MM.1S (cell line): ENCODE data around the gene KHNYN.

Experiments
- DNase-seq: peaks from one replicate; pipeline ENCODE4 v3.0.0-alpha.2; 2015
- H2AFZ ChIP-seq: fragments of 300-600 bp; sonication (generic); 2 replicates; pipeline ENCODE4 v1.6.0; 2016; ENCODE audit warnings: antibody characterized with exemption, low read length
- H3F3A ChIP-seq: fragments of 300-600 bp; sonication (generic); 2 replicates; pipeline ENCODE4 v1.6.1; 2016; ENCODE audit warnings: mild to moderate bottlenecking, antibody characterized with exemption, low read length, moderate library complexity, mixed read lengths; ENCODE audit not compliant: insufficient read depth
- H3K27ac ChIP-seq: fragments of 300-600 bp; sonication (generic); 2 replicates; pipeline ENCODE4 v1.5.1; 2016; ENCODE audit warnings: mild to moderate bottlenecking, low read length
- H3K27me3 ChIP-seq: fragments of 300-600 bp; sonication (generic); replicated peaks from 2 replicates; pipeline ENCODE4 v1.6.0; 2016; ENCODE audit warnings: low read length; ENCODE audit not compliant: insufficient read depth
- H3K36me3 ChIP-seq: fragments of 300-600 bp; sonication (generic); replicated peaks from 2 replicates; pipeline ENCODE4 v1.6.1; 2016; ENCODE audit warnings: mild to moderate bottlenecking, low read length, mixed read lengths; ENCODE audit not compliant: insufficient read depth
- H3K4me1 ChIP-seq: fragments of 300-600 bp; sonication (generic); 2 replicates; pipeline ENCODE4 v1.6.1; 2016; ENCODE audit warnings: low read length, mixed read lengths
- H3K4me2 ChIP-seq: fragments of 300-600 bp; sonication (generic); 2 replicates; pipeline ENCODE4 v1.6.0; 2016; ENCODE audit warnings: low read depth, low read length
- H3K4me3 ChIP-seq: fragments of 300-600 bp; sonication (generic); 2 replicates; pipeline ENCODE4 v1.5.1; 2016; ENCODE audit warnings: low read length, mixed read lengths
- H3K79me2 ChIP-seq: fragments of 300-600 bp; sonication (generic); 2 replicates; pipeline ENCODE4 v1.6.1; 2016; ENCODE audit warnings: mixed run types, low read length, mixed read lengths
- H3K9ac ChIP-seq: fragments of 300-600 bp; sonication (generic); 2 replicates; pipeline ENCODE4 v1.6.1; 2016; ENCODE audit warnings: low read length, mixed read lengths
- H3K9me2 ChIP-seq: fragments of 300-600 bp; sonication (generic); replicated peaks from 2 replicates; pipeline ENCODE4 v1.6.1; 2016; ENCODE audit warnings: mild to moderate bottlenecking, low read length, mixed read lengths; ENCODE audit not compliant: insufficient read depth
- H3K9me3 ChIP-seq: fragments of 300-600 bp; sonication (generic); replicated peaks from 2 replicates; pipeline ENCODE4 v1.6.1; 2016; ENCODE audit warnings: mild to moderate bottlenecking, low read length, mixed read lengths; ENCODE audit not compliant: insufficient read depth
- H4K20me1 ChIP-seq: fragments of 300-600 bp; sonication (generic); 2 replicates; pipeline ENCODE4 v1.6.1; 2016; ENCODE audit warnings: mild to moderate bottlenecking, low read length, moderate library complexity, mixed read lengths; ENCODE audit not compliant: insufficient read depth
- EZH2 ChIP-seq: fragments of 300-600 bp; sonication (generic); optimal IDR thresholded peaks from 2 replicates; pipeline ENCODE3; 2017; ENCODE audit warnings: low read depth, mild to moderate bottlenecking, antibody characterized with exemption, low read length, mixed read lengths
- EZH2phosphoT487 ChIP-seq: fragments of 300-600 bp; sonication (generic); IDR thresholded peaks from 2 replicates; pipeline ENCODE4 v1.6.1; 2018; ENCODE audit warnings: antibody characterized with exemption, low read length
- TF ChIP-seq, protein P1 (sequence below): fragments of 300-600 bp; sonication (generic); IDR thresholded peaks from 2 replicates; pipeline ENCODE4 v1.5.1; 2016; ENCODE audit warnings: antibody characterized with exemption, low read length, mixed read lengths

The KHNYN gene

DNA sequence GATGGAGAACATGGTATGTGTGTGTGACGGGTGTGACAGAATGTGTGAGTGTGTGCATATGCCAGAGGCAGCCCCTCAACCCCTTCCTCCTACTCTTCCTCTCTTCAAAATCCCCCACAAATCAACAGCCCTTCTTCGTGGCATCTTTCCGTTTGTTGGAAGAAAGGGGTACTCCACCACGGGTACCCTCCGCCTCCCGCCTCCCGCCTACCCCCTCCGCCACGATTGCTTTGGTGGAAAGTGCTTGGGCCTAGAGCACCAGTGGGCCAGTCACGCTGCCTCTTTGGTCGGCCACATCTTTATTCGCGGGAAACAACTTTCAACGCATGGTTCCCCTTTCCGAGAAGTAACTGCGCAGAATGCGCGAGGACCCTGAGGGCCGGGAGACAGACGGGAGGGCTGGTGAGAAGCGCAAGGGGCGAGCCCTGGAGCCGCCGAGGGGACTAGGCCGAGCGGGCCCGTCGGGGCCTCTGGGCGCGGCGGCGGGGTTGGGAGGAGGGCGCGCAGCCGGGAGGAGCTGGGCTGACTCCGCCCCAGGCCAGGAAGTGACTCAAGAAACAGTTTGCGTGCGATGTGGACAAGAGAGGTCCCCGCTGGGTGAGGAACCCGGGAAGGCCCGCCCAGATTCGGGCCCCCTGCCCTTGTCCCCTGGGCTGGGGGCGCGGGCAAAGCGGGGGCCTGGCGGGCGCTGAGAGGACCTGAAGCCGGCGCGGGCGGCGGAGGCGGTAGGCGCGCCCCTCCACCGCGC, at the start of gene KHNYN, which contains the start of gene CBLN3:
KHNYN (plus strand) TSS at position 560 of the 748 bp plus-strand sequence. CDS start 777 bp downstream, outside the sequence.
CBLN3 (minus strand) TSS at position 274 of the 748 bp plus-strand sequence. CDS start 614 bp downstream, outside the sequence.
- Histone ChIP-seq H2AFZ (peak within 1 kb of the TSS; percentile 51; the same call in 1 of the 2 replicates), H3K4me2 (peak within 1 kb of the TSS; percentile 92), H3K9me2 (no peaks in the 10 kb centered on the region), H3K36me3 (no peaks in the 10 kb centered on the region), H3K79me2 (peaks cover 23% of the 10 kb centered on the region), H3K27ac (peak within 1 kb of the TSS; percentile 90), H3K4me3 (peak within 1 kb of the TSS; percentile 75), H3F3A (peaks cover 15% of the 10 kb centered on the region), H3K4me1 (peaks cover 15% of the 10 kb centered on the region), H3K27me3 (no peaks in the 10 kb centered on the region), H3K9me3 (no peaks in the 10 kb centered on the region), H4K20me1 (no peaks in the 10 kb centered on the region), H3K9ac (peak within 1 kb of the TSS; percentile 94)
- peak; percentile 81 for DNase-seq
- no peak for TF ChIP-seq EZH2

DNA sequence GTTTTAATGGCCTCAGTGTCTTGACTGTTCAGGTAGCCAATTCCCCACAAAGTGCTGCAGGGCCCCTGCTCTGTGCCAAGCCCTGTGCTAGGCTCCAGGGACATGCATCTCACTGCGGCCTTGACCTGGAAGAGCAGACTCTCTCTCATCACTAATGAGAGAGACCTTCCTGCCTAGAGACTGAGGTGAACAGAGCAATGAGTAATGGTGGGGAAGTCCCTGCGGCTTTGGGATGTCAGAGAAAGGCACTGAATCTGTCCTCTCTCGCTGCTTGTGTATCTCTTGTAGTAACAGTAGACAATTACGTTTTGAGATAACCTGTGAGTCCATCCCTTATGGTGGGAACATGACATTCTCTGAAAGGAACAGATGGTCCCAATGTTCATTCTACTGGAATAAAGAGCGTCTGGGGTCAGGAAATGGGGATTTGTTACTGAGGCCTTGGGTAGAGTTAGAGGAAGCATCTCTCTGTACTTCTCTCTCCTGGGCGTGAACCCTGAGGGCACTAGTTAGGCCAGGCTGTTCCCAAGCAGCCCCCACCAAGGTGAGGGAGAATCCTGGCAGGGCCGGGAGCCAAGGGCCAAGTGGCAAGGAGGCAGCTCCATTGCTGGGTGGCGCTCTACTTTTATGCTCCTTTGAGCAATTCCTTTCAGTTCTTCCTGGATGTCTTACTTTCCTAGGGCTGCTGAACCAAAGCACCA, 48.2 kb upstream of the KHNYN start:
- Histone ChIP-seq H3K36me3 (no peaks in the 10 kb centered on the region), H3K27me3 (no peaks in the 10 kb centered on the region)

DNA sequence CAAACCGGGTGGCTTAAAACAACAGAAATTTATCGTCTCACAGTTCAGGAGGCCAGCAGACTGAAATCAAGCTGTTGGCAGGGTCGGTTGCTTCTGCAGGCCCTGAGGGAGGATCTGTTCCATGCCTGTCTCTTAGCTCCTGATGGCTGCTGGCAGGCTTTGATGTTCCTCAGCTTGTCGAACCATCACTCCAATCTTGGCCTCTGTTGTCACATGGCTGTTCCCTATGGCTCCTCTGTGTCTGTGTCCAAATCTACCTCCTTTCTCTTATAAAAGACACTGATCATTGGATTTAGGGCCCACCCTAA, 47.7 kb upstream of the KHNYN start:
- no peak for DNase-seq

More for the DNA sequence above, 48.2 kb upstream of the KHNYN start:
- no peaks in the 10 kb centered on the region for H4K20me1 ChIP-seq
- no peak overlapping the region for H2AFZ ChIP-seq
- no peaks in the 10 kb centered on the region for H3K79me2 ChIP-seq
- H3F3A ChIP-seq, result no peaks in the 10 kb centered on the region
- H3K4me1 ChIP-seq, result no peaks in the 10 kb centered on the region
- H3K9ac ChIP-seq, result no peak overlapping the region
- DNase-seq, result no peak
- H3K9me2 ChIP-seq, result no peaks in the 10 kb centered on the region
- H3K9me3 ChIP-seq, result no peaks in the 10 kb centered on the region
- H3K27ac ChIP-seq, result no peak overlapping the region
- no peak overlapping the region for H3K4me3 ChIP-seq
- H3K4me2 ChIP-seq, result no peak overlapping the region
- TF ChIP-seq EZH2 (no peak), EZH2phosphoT487 (no peak)
- TF ChIP-seq, protein P1, sequence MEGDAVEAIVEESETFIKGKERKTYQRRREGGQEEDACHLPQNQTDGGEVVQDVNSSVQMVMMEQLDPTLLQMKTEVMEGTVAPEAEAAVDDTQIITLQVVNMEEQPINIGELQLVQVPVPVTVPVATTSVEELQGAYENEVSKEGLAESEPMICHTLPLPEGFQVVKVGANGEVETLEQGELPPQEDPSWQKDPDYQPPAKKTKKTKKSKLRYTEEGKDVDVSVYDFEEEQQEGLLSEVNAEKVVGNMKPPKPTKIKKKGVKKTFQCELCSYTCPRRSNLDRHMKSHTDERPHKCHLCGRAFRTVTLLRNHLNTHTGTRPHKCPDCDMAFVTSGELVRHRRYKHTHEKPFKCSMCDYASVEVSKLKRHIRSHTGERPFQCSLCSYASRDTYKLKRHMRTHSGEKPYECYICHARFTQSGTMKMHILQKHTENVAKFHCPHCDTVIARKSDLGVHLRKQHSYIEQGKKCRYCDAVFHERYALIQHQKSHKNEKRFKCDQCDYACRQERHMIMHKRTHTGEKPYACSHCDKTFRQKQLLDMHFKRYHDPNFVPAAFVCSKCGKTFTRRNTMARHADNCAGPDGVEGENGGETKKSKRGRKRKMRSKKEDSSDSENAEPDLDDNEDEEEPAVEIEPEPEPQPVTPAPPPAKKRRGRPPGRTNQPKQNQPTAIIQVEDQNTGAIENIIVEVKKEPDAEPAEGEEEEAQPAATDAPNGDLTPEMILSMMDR, result no peak

More for the DNA sequence above, 47.7 kb upstream of the KHNYN start:
- H4K20me1 ChIP-seq, result no peaks in the 10 kb centered on the region
- no peak overlapping the region for H3K4me2 ChIP-seq
- H3K27ac ChIP-seq, result no peak overlapping the region
- H3K9me3 ChIP-seq, result no peaks in the 10 kb centered on the region
- no peaks in the 10 kb centered on the region for H3K36me3 ChIP-seq
- no peaks in the 10 kb centered on the region for H3K4me1 ChIP-seq
- H3K9ac ChIP-seq, result no peak overlapping the region
- H3K27me3 ChIP-seq, result no peaks in the 10 kb centered on the region
- no peaks in the 10 kb centered on the region for H3F3A ChIP-seq
- H3K79me2 ChIP-seq, result no peaks in the 10 kb centered on the region
- TF ChIP-seq, protein P1, result no peak
- TF ChIP-seq EZH2 (no peak), EZH2phosphoT487 (no peak)
- no peaks in the 10 kb centered on the region for H3K9me2 ChIP-seq
- H2AFZ ChIP-seq, result no peak overlapping the region
- H3K4me3 ChIP-seq, result no peak overlapping the region
